Progenitor cell of endocrine pancreas (in vitro differentiated cells): ENCODE results near the gene SAMD4A. TPM values are rescaled to one million over a fixed set of nuclear protein-coding genes. Genes with fewer than 3 reads are reported as not detected.

Source experiments
- DNase-seq: peaks from one replicate; pipeline ENCODE4 v3.0.0; 2021; ENCODE audit warnings: low spot score; ENCODE audit not compliant: unreplicated experiment
- H3K27ac Mint-ChIP-seq: 2 replicates; pipeline ENCODE4 v1.8.0; 2021; ENCODE audit warnings: mild to moderate bottlenecking, moderate library complexity, mixed read lengths
- H3K27me3 Mint-ChIP-seq: 2 replicates; pipeline ENCODE4 v1.8.0; 2021; ENCODE audit warnings: mixed read lengths
- H3K36me3 Mint-ChIP-seq: 2 replicates; pipeline ENCODE4 v1.8.0; 2022; ENCODE audit warnings: mixed read lengths; ENCODE audit not compliant: insufficient read depth
- H3K4me1 Mint-ChIP-seq: 2 replicates; pipeline ENCODE4 v1.8.0; 2021; ENCODE audit warnings: low read depth, mixed read lengths
- H3K4me3 Mint-ChIP-seq: 2 replicates; pipeline ENCODE4 v1.8.0; 2021; ENCODE audit warnings: low read depth, mild to moderate bottlenecking, moderate library complexity, mixed read lengths
- H3K9me3 Mint-ChIP-seq: 2 replicates; pipeline ENCODE4 v1.8.0; 2021; ENCODE audit warnings: low read depth, mixed read lengths
- CTCF ChIP-seq: fragments of 200-600 bp; sonication (generic); IDR thresholded peaks from one replicate; pipeline ENCODE4 v1.5.0; 2021; ENCODE audit warnings: antibody characterized with exemption, mild to moderate bottlenecking; ENCODE audit not compliant: unreplicated experiment
- total RNA-seq: library from RNA; stranded (reverse); gene quantifications from 2 replicates; pipeline ENCODE4 v1.2.1, GENCODE V29; 2021

SAMD4A gene
- total RNA-seq, 1 donor from 2014 or later = 9.1 TPM

DNA sequence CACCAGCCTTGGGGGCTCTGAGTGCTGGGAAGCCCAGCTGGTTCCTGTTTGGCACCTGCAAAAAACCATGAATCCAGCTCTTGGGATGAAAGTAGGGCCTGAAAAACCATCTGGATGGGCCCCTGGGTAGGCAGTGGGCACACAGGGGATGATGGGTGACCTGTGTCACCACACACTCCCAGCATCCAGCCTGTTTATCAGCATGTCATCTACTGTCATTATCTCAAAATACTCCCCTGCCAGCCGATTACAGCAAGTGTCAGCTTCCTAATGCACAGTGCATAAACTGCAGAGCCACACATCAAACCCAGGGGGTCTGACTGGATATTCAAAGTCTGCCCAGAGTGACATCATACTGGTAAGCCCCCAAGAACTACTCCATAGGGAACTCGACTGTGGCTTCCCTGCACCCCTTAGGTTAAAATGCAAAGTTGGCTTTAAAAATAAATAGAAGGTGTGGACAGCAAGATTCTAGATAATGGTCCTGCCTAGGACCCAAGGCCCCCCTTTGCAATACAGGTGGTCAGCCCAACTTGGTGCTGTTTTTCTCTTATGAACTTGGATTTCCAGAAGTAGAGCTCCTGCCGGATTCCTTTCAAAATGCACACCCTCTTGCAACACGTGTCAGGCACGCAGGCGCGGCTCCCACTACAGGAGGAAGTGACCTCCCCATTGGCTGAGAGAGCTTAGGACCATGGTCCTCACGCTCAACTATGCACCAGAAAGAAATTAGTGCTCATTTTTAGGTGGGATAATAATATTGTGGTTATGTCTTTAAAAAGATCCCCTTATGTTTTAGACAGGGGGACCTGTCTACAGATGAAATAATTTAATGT is 241.6 kb downstream of the SAMD4A start:
- H3K27me3 Mint-ChIP-seq = peaks cover 28% of the 10 kb centered on the region
- no peak for TF ChIP-seq CTCF
- no peak for DNase-seq
- no peak overlapping the region for H3K4me3 Mint-ChIP-seq
- H3K36me3 Mint-ChIP-seq = no peaks in the 10 kb centered on the region
- no peak overlapping the region for H3K27ac Mint-ChIP-seq
- no peaks in the 10 kb centered on the region for H3K9me3 Mint-ChIP-seq
- H3K4me1 Mint-ChIP-seq = no peaks in the 10 kb centered on the region

GRCh38 chr14:54809767-54810166 is 242.8 kb downstream of the SAMD4A start:
- H3K4me3 Mint-ChIP-seq = no peak overlapping the region
- peaks cover 20% of the 10 kb centered on the region for H3K27me3 Mint-ChIP-seq
- H3K36me3 Mint-ChIP-seq = no peaks in the 10 kb centered on the region
- no peaks in the 10 kb centered on the region for H3K9me3 Mint-ChIP-seq
- no peaks in the 10 kb centered on the region for H3K4me1 Mint-ChIP-seq
- no peak for DNase-seq
- no peak for TF ChIP-seq CTCF
- H3K27ac Mint-ChIP-seq = no peak overlapping the region

DNA sequence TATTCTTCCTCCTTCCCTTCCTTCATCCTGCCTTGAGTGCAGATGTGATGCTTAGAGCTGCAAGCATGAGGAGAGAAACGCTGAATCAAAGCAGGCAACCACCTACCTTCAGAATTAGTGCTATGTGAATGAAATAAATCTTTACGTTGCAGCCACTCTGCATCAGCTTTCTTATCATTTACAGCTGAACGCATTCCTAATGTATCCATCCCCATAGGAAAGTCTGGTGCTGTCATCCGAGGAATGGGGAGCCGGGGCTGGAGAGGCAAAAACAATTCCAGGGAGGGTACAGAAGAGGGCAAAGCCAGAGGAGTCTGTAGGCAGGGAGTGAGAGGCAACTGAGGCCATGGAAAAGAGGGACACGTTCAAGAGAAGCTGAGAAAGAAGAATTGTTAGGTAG is 245.7 kb downstream of the SAMD4A start:
- Mint-ChIP-seq H3K4me3 (no peak overlapping the region), H3K4me1 (peaks cover under 1% of the 10 kb centered on the region), H3K27ac (no peak overlapping the region), H3K36me3 (no peaks in the 10 kb centered on the region), H3K27me3 (peaks cover 6% of the 10 kb centered on the region), H3K9me3 (no peaks in the 10 kb centered on the region)
- DNase-seq = no peak
- no peak for TF ChIP-seq CTCF

DNA sequence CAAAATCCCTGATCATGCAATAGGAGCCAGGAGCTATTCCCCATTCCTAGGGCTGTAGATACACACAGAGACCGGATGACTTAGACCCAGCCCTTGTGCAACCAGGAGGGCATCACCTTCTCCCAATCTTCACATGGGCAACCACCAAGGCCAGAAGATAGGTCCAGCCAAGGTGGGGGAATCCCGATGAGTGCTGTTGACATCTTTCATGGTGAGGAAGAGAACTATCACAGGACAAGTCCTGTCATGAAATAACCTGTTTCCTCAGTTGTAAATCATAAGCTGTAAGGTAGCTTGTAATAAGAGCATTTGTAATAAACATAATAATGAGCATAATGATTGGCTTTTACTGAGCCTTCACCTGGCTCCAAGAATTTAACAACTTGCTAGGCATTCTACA is 246.2 kb downstream of the SAMD4A start:
- peaks cover 2% of the 10 kb centered on the region for H3K4me1 Mint-ChIP-seq

GRCh38 chr14:54814076-54814475 is 247.1 kb downstream of the SAMD4A start:
- Mint-ChIP-seq H3K4me3 (no peak overlapping the region), H3K27ac (no peak overlapping the region), H3K9me3 (no peaks in the 10 kb centered on the region), H3K4me1 (peaks cover 12% of the 10 kb centered on the region), H3K36me3 (no peaks in the 10 kb centered on the region), H3K27me3 (peaks cover 6% of the 10 kb centered on the region)
- DNase-seq = no peak
- peak; percentile 14 for TF ChIP-seq CTCF

More for the DNA sequence above, 246.2 kb downstream of the SAMD4A start:
- H3K27ac Mint-ChIP-seq = no peak overlapping the region
- no peak for TF ChIP-seq CTCF
- H3K4me3 Mint-ChIP-seq = no peak overlapping the region
- no peaks in the 10 kb centered on the region for H3K9me3 Mint-ChIP-seq
- no peak for DNase-seq
- no peaks in the 10 kb centered on the region for H3K36me3 Mint-ChIP-seq
- peaks cover 6% of the 10 kb centered on the region for H3K27me3 Mint-ChIP-seq
